Astrocyte (in vitro differentiated cells and primary cell): ENCODE measurements around the gene PIK3R6. TPM values are rescaled to one million over a fixed set of nuclear protein-coding genes. Genes with fewer than 3 reads are reported as not detected.
A peak's percentile ranks its signal among the peaks of the same experiment; 100 is the strongest.

Experiments used
- DNase-seq: peaks from one replicate; pipeline ENCODE4 v3.0.0-alpha.2; 2010; ENCODE audit warnings: low read depth
- FAIRE-seq: peaks from 2 replicates; lab custom pipeline; 2011; peaks lifted over from hg19 to GRCh38; lab: Jason Lieb, UNC
- H2AFZ ChIP-seq: 2 replicates; pipeline ENCODE4 v1.6.0; 2012; ENCODE audit warnings: low read depth, low read length, inconsistent platforms
- H3K27ac ChIP-seq: 2 replicates; pipeline ENCODE4 v1.5.1; 2011; ENCODE audit warnings: low read depth, low read length, inconsistent platforms
- H3K27me3 ChIP-seq: 2 replicates; pipeline ENCODE4 v1.6.0; 2011; ENCODE audit warnings: low read length, inconsistent platforms; ENCODE audit not compliant: insufficient read depth
- H3K36me3 ChIP-seq: 2 replicates; pipeline ENCODE4 v1.5.1; 2011; ENCODE audit warnings: low read length, inconsistent platforms; ENCODE audit not compliant: insufficient read depth
- H3K4me1 ChIP-seq: 2 replicates; pipeline ENCODE4 v1.5.1; 2011; ENCODE audit warnings: low read length, inconsistent platforms; ENCODE audit not compliant: insufficient read depth
- H3K4me2 ChIP-seq: 2 replicates; pipeline ENCODE4 v1.6.0; 2012; ENCODE audit warnings: low read length, inconsistent platforms
- H3K4me3 ChIP-seq: 2 replicates; pipeline ENCODE4 v1.5.1; 2011; ENCODE audit warnings: low read depth, mild to moderate bottlenecking, low read length, inconsistent platforms; ENCODE audit not compliant: insufficient read depth
- H3K79me2 ChIP-seq: 2 replicates; pipeline ENCODE4 v1.6.0; 2012; ENCODE audit warnings: mild to moderate bottlenecking, low read length, inconsistent platforms; ENCODE audit not compliant: insufficient read depth
- H3K9ac ChIP-seq: 2 replicates; pipeline ENCODE4 v1.6.0; 2012; ENCODE audit warnings: mild to moderate bottlenecking, low read length, inconsistent platforms
- H3K9me3 ChIP-seq: 2 replicates; pipeline ENCODE4 v1.5.1; 2012; ENCODE audit warnings: low read depth, mild to moderate bottlenecking, low read length, inconsistent platforms; ENCODE audit not compliant: insufficient read depth
- H4K20me1 ChIP-seq: 2 replicates; pipeline ENCODE4 v1.6.0; 2012; ENCODE audit warnings: low read length, inconsistent platforms; ENCODE audit not compliant: insufficient read depth
- H3K27ac Mint-ChIP-seq: one replicate; pipeline ENCODE4 v1.8.0; 2021; ENCODE audit warnings: mild to moderate bottlenecking, mixed read lengths; ENCODE audit not compliant: unreplicated experiment
- H3K27me3 Mint-ChIP-seq: one replicate; pipeline ENCODE4 v1.8.0; 2021; ENCODE audit warnings: low read depth, mixed read lengths; ENCODE audit not compliant: unreplicated experiment
- H3K36me3 Mint-ChIP-seq: one replicate; pipeline ENCODE4 v1.8.0; 2021; ENCODE audit warnings: low read depth, mixed read lengths; ENCODE audit not compliant: unreplicated experiment
- H3K4me1 Mint-ChIP-seq: one replicate; pipeline ENCODE4 v1.8.0; 2021; ENCODE audit warnings: low read depth, mixed read lengths; ENCODE audit not compliant: unreplicated experiment
- H3K4me3 Mint-ChIP-seq: one replicate; pipeline ENCODE4 v1.8.0; 2021; ENCODE audit warnings: mild to moderate bottlenecking, moderate library complexity, mixed read lengths; ENCODE audit not compliant: unreplicated experiment
- H3K9me3 Mint-ChIP-seq: one replicate; pipeline ENCODE4 v1.8.0; 2021; ENCODE audit warnings: mild to moderate bottlenecking, mixed read lengths; ENCODE audit not compliant: unreplicated experiment
- EZH2 ChIP-seq: IDR thresholded peaks from 2 replicates; pipeline ENCODE4 v1.6.1; 2012; ENCODE audit warnings: mild to moderate bottlenecking, low read length, inconsistent platforms; ENCODE audit not compliant: insufficient read depth
- total RNA-seq: library from RNA; stranded (reverse); gene quantifications from 2 replicates; pipeline ENCODE4 v1.2.1, GENCODE V29; 2021
- TF ChIP-seq, protein P1 (sequence below): IDR thresholded peaks from 2 replicates; pipeline ENCODE4 v1.5.1; 2011; ENCODE audit warnings: low read depth, mild to moderate bottlenecking, inconsistent platforms, low read length, moderate library complexity; ENCODE audit not compliant: insufficient read depth

Gene PIK3R6
- total RNA-seq, 1 donor from 2014 or later, result not detected

DNA sequence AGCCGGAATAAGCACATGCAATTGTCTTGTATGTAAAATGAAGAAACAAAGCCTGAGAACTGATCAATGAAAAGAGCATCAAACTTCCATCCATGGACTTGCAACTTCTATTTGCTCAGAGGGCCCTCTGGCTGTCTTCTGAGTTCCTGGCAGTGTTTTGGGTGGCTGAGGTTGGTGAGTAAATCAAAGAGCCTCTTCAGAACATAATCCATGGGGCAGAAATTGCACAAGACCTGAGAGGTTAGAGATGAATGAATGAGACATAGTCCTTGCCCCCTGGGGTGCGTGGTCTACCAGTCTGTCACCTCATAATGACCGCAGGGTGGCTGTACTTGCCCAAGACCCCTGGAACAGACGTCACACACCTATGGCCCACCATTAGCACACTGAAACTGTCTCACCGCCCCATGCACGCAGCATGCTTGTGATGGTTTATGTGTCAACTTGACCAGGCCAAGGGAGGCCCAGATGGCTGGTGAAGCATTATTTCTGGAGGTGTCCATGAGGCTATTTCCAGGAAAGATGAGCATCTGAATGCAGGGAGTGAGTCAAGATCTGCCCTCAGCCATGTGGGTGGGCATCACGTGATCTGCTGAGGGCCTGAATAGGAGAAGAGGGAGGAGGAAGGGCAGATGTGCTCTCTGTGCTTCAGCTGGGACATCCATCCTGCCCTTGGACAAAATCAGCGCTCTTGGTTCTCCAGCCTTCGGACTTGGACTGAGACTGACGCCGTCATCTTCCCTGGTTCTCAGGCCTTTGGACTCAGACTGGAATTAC lies 8.3 kb downstream of the PIK3R6 start:
- peak overlapping the region; percentile 33 for H3K4me2 ChIP-seq
- H3K27ac ChIP-seq, result peak overlapping the region; percentile 37
- peaks cover 26% of the 10 kb centered on the region for H3K4me1 Mint-ChIP-seq
- peak overlapping the region; percentile 21 for H2AFZ ChIP-seq
- no peaks in the 10 kb centered on the region for H3K9me3 ChIP-seq
- DNase-seq (peak; percentile 23), FAIRE-seq (peak; percentile 34)
- no peak overlapping the region for H3K9ac ChIP-seq
- TF ChIP-seq EZH2, result no peak
- TF ChIP-seq, protein P1, sequence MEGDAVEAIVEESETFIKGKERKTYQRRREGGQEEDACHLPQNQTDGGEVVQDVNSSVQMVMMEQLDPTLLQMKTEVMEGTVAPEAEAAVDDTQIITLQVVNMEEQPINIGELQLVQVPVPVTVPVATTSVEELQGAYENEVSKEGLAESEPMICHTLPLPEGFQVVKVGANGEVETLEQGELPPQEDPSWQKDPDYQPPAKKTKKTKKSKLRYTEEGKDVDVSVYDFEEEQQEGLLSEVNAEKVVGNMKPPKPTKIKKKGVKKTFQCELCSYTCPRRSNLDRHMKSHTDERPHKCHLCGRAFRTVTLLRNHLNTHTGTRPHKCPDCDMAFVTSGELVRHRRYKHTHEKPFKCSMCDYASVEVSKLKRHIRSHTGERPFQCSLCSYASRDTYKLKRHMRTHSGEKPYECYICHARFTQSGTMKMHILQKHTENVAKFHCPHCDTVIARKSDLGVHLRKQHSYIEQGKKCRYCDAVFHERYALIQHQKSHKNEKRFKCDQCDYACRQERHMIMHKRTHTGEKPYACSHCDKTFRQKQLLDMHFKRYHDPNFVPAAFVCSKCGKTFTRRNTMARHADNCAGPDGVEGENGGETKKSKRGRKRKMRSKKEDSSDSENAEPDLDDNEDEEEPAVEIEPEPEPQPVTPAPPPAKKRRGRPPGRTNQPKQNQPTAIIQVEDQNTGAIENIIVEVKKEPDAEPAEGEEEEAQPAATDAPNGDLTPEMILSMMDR, result no peak
- no peak overlapping the region for H3K4me3 Mint-ChIP-seq
- H3K27me3 ChIP-seq, result no peaks in the 10 kb centered on the region
- H3K27me3 Mint-ChIP-seq, result no peaks in the 10 kb centered on the region
- no peaks in the 10 kb centered on the region for H3K36me3 ChIP-seq
- no peaks in the 10 kb centered on the region for H3K9me3 Mint-ChIP-seq
- peaks cover 20% of the 10 kb centered on the region for H3K4me1 ChIP-seq
- peak overlapping the region; percentile 64 for H3K27ac Mint-ChIP-seq
- no peak overlapping the region for H3K4me3 ChIP-seq
- H3K79me2 ChIP-seq, result no peaks in the 10 kb centered on the region
- H4K20me1 ChIP-seq, result no peaks in the 10 kb centered on the region
- no peaks in the 10 kb centered on the region for H3K36me3 Mint-ChIP-seq

GRCh38 chr17:8857919-8858318 lies 9.6 kb downstream of the PIK3R6 start:
- Mint-ChIP-seq H3K4me1 (peaks cover 26% of the 10 kb centered on the region), H3K27ac (peak overlapping the region; percentile 99), H3K9me3 (no peaks in the 10 kb centered on the region), H3K4me3 (no peak overlapping the region), H3K36me3 (no peaks in the 10 kb centered on the region), H3K27me3 (no peaks in the 10 kb centered on the region)
- Histone ChIP-seq H2AFZ (no peak overlapping the region), H3K9ac (no peak overlapping the region), H3K79me2 (no peaks in the 10 kb centered on the region), H3K36me3 (no peaks in the 10 kb centered on the region), H3K4me2 (no peak overlapping the region), H3K4me1 (peaks cover 20% of the 10 kb centered on the region), H3K27ac (no peak overlapping the region), H3K4me3 (no peak overlapping the region), H3K27me3 (no peaks in the 10 kb centered on the region), H3K9me3 (no peaks in the 10 kb centered on the region), H4K20me1 (no peaks in the 10 kb centered on the region)
- no peak for TF ChIP-seq EZH2
- TF ChIP-seq, protein P1, result no peak
- peak; percentile 64 for DNase-seq
- FAIRE-seq, result peak; percentile 59
